Central memory CD8-positive, alpha-beta T cell (primary cell): ENCODE data around the gene TBC1D30.

Experiments used
- ATAC-seq: fragments of 150-1000 bp; cut with Tn5 transposase; replicated peaks from 2 replicates; pipeline ENCODE4 v1.10.0; 2022; ENCODE audit warnings: mild to moderate bottlenecking, moderate FRiP score, moderate number of reproducible peaks; ENCODE audit not compliant: poor library complexity, severe bottlenecking; ENCODE audit errors: extremely low read depth
- DNase-seq, 2 donors: peaks; one replicate each; pipeline ENCODE4 v3.0.0; 2021; ENCODE audit warnings: low spot score in 2 of 2
- H3K27ac Mint-ChIP-seq: one replicate; pipeline ENCODE4 v1.8.0; 2022; ENCODE audit warnings: low read depth, mild to moderate bottlenecking, moderate library complexity, mixed read lengths
- H3K27me3 Mint-ChIP-seq: one replicate; pipeline ENCODE4 v1.8.0; 2022; ENCODE audit warnings: mixed read lengths
- H3K36me3 Mint-ChIP-seq: one replicate; pipeline ENCODE4 v1.8.0; 2022; ENCODE audit warnings: mild to moderate bottlenecking, moderate library complexity, mixed read lengths; ENCODE audit not compliant: insufficient read depth
- H3K4me1 Mint-ChIP-seq: one replicate; pipeline ENCODE4 v1.8.0; 2022; ENCODE audit warnings: mixed read lengths
- H3K4me3 Mint-ChIP-seq: one replicate; pipeline ENCODE4 v1.8.0; 2022; ENCODE audit warnings: mild to moderate bottlenecking, moderate library complexity, mixed read lengths
- H3K9me3 Mint-ChIP-seq: one replicate; pipeline ENCODE4 v1.8.0; 2022; ENCODE audit warnings: mixed read lengths

TBC1D30 gene

DNA sequence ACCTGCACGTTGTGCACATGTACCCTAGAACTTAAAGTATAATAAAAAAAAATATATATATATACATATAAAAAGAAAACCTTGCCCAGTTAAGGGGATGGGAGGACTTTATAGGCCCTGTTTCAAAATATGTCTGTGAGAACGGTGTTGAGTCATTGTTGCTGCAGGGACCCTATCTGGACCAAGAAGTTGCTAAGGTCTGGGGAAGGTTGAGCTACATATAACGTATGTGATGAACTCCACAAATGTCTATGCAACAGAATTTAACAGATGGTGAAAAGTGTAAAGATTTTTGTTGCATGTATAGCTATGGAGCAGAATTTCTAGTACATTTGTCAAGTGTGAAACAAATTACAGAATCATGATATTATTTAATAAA lies 59.7 kb downstream of the TBC1D30 start:
- Mint-ChIP-seq H3K9me3 (no peaks in the 10 kb centered on the region), H3K4me1 (no peaks in the 10 kb centered on the region), H3K27me3 (peaks cover 41% of the 10 kb centered on the region), H3K36me3 (no peaks in the 10 kb centered on the region), H3K27ac (no peak overlapping the region), H3K4me3 (no peak overlapping the region)
- DNase-seq (no peak), ATAC-seq (no peak)

DNA sequence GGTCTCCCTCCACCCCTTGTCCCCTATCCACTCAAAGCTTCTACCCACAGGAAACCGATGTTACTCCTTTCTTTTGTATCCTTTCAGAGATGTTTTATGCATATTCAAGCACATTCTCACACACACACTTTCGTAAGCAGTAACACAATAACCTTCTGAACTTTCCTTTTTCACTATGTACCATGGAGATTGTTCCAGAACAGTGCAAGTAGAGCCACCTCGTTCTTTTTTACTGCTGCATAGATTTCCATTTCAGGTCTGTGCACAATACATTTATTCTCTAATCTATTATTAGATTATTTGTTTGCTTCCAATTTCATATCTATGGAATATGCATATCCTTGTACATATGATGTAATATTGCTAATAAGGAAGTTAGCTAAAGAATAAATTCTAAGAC lies 60.3 kb downstream of the TBC1D30 start:
- H3K27me3 Mint-ChIP-seq: peaks cover 43% of the 10 kb centered on the region
- no peak overlapping the region for H3K27ac Mint-ChIP-seq
- no peaks in the 10 kb centered on the region for H3K4me1 Mint-ChIP-seq
- no peak overlapping the region for H3K4me3 Mint-ChIP-seq
- no peaks in the 10 kb centered on the region for H3K9me3 Mint-ChIP-seq
- no peaks in the 10 kb centered on the region for H3K36me3 Mint-ChIP-seq
- ATAC-seq: no peak
- no peak for DNase-seq

DNA sequence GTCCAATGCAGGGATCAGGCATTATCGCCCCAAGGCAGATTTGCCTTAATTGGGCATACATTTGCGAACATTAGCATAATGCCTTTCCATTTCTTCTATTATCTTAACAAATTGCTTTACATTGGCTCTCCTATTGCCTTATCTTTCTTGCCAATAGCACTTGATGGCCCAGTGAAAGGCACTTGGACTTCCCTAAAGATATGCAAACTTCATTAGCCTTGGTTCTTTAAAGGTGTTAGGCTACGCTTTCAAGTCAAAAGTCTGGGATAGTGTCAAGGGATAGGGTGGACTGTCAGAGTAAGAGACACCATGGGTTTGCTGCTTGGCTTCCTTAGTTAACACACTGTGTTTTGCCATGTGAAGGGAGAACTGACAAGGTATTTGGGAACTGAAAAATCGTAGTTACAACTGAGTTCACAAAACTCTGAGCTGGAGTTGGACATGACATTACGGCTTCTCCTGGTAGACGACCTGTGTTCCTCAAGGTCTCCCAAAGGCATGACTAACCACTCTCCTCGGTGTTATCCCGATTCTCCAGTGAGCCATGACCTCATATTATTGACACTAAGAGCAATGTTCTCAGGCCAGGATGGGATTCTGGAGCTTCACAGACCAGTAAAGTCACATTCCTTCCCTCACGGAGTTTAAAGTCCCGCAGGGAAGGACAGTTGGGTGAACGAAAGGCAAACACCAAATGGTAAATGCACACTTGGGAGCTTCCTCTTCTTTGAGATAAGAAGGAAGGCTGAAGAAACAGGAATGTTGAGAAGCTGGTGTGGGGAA lies 65.2 kb downstream of the TBC1D30 start:
- no peaks in the 10 kb centered on the region for H3K9me3 Mint-ChIP-seq
- H3K4me1 Mint-ChIP-seq: no peaks in the 10 kb centered on the region
- no peak overlapping the region for H3K4me3 Mint-ChIP-seq
- H3K36me3 Mint-ChIP-seq: no peaks in the 10 kb centered on the region
- H3K27ac Mint-ChIP-seq: no peak overlapping the region
- DNase-seq (no peak), ATAC-seq (no peak)
- peaks cover 43% of the 10 kb centered on the region for H3K27me3 Mint-ChIP-seq

DNA sequence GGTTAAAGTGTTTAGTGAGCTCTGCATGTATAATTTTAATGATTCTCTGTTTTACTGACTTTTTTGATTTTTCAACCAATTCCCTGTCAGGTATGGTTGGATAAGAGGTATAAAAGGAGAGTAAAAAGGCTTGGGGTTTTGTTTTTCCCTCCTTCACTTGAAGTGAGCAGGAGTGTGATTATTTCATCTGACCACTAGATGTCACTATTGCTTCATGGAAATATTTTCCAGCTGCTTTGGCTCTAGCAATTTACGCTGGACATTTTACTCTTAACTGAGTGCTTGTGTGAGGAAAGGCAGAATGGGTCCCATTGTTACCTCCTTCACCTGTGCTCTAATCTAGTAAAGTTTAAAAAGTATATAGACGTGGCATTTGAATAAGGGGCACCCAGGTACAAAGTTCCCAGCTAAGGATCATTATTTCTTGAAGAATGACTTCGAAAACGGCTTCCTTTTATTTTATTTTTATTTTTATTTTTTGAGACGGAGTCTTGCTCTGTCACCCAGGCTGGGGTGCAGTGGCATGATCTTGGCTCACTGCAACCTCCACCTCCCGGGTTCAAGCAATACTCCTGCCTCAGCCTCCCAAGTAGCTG lies 66.5 kb downstream of the TBC1D30 start:
- Mint-ChIP-seq H3K36me3 (no peaks in the 10 kb centered on the region), H3K9me3 (no peaks in the 10 kb centered on the region), H3K4me3 (no peak overlapping the region), H3K27ac (no peak overlapping the region), H3K4me1 (no peaks in the 10 kb centered on the region), H3K27me3 (peaks cover 37% of the 10 kb centered on the region)
- ATAC-seq: no peak
- DNase-seq: peak in 1 of 2 donors; percentile 11

DNA sequence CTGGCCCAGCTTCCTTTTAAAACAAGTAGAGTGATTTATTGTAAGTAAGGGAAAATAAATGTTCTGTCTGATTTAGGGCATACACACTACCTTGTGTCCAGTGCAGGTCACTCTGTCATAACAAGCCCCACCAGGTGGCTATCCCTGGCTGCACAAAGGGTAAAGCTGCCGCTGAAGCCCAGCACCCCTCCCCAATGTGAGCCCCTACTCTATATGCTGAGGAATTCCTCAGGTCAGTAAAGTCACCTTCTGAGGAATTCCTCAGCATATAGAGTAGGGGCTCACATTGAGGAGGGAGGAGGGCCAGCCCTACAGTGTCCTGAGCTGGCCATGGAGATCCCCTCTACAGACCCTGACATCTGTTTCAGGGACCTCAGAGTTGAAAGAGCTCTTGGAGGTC lies 67.2 kb downstream of the TBC1D30 start:
- H3K27ac Mint-ChIP-seq: no peak overlapping the region
- peaks cover 30% of the 10 kb centered on the region for H3K27me3 Mint-ChIP-seq
- no peaks in the 10 kb centered on the region for H3K4me1 Mint-ChIP-seq
- no peaks in the 10 kb centered on the region for H3K9me3 Mint-ChIP-seq
- ATAC-seq: no peak
- no peak for DNase-seq
- no peak overlapping the region for H3K4me3 Mint-ChIP-seq
- no peaks in the 10 kb centered on the region for H3K36me3 Mint-ChIP-seq

DNA sequence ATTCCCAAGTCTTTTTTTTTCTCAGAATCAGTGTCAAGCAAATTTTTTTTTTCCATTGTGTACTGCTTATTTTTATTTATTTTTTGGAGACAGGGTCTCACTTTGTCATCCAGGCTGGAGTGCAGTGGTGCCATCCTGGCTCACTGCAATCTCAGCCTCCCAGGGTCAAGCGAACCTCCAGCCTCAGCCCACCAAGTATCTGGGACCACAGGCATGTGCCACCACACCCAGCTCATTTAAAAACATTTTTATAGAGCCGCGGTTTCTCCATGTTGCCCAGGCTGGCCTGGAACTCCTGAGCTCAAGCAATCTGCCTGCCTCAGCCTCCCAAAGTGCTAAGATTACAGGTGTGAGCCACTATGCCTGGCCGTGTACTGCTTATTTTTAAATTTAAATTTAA lies 68.1 kb downstream of the TBC1D30 start:
- H3K27me3 Mint-ChIP-seq: peaks cover 28% of the 10 kb centered on the region
- ATAC-seq (no peak), DNase-seq (no peak)
- H3K27ac Mint-ChIP-seq: no peak overlapping the region
- no peaks in the 10 kb centered on the region for H3K4me1 Mint-ChIP-seq
- no peaks in the 10 kb centered on the region for H3K36me3 Mint-ChIP-seq
- H3K4me3 Mint-ChIP-seq: no peak overlapping the region
- H3K9me3 Mint-ChIP-seq: no peaks in the 10 kb centered on the region

DNA sequence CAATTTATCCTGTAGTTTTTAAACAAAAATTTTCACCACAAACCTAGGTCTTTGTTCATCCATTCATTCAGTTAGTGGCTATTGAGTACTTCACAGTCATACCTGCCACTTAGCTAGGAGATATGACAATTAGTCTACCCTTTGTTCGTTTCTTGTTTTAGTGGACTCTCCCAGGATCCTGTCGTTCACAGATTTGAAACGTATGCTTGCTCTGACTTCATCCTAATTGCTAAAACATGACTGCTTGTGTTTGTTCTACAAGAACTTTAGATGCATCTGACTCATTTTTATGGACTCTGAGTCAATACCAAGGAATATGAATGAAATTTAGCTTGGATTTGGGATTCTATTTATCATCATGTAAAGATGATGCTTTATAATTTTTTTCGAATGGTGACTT lies 69.5 kb downstream of the TBC1D30 start:
- Mint-ChIP-seq H3K4me3 (no peak overlapping the region), H3K36me3 (no peaks in the 10 kb centered on the region), H3K9me3 (no peaks in the 10 kb centered on the region), H3K4me1 (no peaks in the 10 kb centered on the region), H3K27me3 (peaks cover 22% of the 10 kb centered on the region), H3K27ac (no peak overlapping the region)
- no peak for ATAC-seq
- no peak for DNase-seq

DNA sequence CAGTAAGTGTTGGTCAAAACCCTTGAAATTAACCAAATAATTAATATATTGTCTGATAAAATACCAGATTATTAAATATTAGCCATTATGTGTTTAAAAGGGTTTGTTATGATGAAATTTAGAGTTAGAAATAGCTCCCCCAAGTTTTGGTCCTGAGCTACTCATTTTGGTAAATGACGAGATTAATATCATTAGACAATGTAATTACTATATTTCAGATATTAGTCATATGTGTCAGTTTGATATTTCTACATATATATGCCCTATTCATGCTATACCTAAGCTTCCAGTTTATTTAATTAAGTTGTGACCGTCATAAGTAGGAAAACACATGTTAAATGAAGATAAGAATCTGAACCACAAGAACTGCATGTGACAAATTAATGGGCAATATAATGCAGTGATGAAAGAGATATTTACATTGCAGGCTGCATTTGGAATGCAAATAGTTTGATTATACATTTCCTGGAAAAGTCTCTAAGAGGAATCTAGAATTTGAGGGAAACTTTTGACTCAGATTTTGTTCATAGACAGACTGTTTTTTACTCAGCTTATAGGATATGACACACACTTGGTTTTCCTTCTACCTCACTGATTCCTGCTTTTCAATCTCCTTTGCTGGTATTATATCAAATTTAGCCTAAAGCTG lies 70.5 kb downstream of the TBC1D30 start:
- ATAC-seq (no peak), DNase-seq (no peak)
- Mint-ChIP-seq H3K36me3 (no peaks in the 10 kb centered on the region), H3K9me3 (no peaks in the 10 kb centered on the region), H3K4me3 (no peak overlapping the region), H3K4me1 (no peaks in the 10 kb centered on the region), H3K27ac (no peak overlapping the region), H3K27me3 (peaks cover 12% of the 10 kb centered on the region)

DNA sequence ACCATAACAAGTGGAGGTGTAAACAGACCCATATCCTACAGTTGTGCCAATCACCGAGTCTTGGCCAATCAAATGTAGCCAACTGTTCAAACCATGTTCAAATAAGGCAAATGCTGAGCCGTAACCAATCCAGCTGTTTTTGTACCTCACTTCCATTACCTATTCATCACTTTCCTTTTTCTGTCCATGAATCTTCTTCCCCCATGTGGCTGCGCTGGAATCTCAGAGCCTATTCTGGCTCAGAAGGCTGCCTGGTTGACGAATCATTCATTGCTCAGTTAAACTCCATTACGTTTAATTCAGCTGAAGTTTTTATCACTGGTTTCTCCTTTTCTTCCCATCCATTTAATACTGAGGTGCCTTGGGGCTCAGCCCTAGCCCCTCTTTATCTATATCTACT lies 71.1 kb downstream of the TBC1D30 start:
- Mint-ChIP-seq H3K27ac (no peak overlapping the region), H3K27me3 (peaks cover 12% of the 10 kb centered on the region), H3K36me3 (no peaks in the 10 kb centered on the region), H3K4me1 (no peaks in the 10 kb centered on the region), H3K9me3 (no peaks in the 10 kb centered on the region), H3K4me3 (no peak overlapping the region)
- DNase-seq (no peak), ATAC-seq (no peak)

DNA sequence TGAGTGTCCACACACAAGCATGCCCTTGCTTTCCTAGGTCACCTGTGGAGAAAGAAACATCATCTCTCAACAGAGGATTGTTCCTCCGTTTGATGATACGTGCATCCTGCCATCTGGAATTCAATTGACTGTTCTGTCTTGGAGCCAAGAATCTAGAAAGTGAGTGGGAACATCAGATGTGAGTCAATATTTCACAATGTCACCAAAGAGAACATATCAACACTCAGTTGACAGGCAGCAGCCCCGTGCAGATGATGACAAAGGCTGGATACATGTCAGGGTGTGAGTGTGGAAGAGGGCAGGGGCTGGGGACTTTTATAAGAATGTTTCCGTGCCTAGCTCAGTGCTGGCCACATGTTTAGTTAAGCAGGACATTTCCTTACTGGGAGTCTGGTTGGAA lies 76.1 kb downstream of the TBC1D30 start:
- DNase-seq: no peak
- Mint-ChIP-seq H3K9me3 (no peaks in the 10 kb centered on the region), H3K4me3 (no peak overlapping the region), H3K27ac (no peak overlapping the region), H3K36me3 (no peaks in the 10 kb centered on the region), H3K27me3 (peaks cover 31% of the 10 kb centered on the region), H3K4me1 (no peaks in the 10 kb centered on the region)
- no peak for ATAC-seq

DNA sequence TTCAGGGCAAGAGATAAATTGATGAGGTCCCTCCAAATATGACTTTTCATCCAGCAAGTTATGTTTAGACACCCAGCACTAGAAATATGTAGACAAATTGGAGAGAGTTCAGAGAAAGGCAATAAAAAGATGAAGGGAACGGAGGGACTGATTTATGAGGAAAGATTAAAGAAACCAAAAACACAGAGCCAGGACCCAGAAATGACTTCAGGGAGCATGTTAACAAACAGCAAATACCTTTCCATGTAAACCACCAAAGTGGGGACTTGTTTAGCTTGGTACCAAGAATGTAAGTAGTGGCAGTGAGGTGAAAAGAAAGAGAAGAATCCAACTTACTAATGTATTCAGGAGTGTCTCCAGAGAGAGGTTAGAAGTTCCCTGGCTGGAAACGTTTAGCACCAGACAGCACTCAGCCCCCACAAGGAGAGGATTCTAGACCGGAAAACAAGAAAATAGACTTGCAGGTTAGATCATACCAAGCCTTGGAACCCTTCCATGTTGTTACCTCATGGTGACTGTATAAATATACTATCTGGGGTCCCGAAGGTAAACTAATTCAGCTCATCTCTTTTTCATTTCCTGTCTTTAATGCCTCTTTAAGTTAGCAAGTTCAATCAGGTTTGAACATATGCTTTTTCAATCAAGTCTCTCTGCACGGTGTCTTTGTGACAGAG lies 79.2 kb downstream of the TBC1D30 start:
- no peak for ATAC-seq
- peaks cover 36% of the 10 kb centered on the region for H3K27me3 Mint-ChIP-seq
- no peak overlapping the region for H3K27ac Mint-ChIP-seq
- no peaks in the 10 kb centered on the region for H3K9me3 Mint-ChIP-seq
- H3K4me1 Mint-ChIP-seq: no peaks in the 10 kb centered on the region
- DNase-seq: no peak
- H3K4me3 Mint-ChIP-seq: no peak overlapping the region
- no peaks in the 10 kb centered on the region for H3K36me3 Mint-ChIP-seq

DNA sequence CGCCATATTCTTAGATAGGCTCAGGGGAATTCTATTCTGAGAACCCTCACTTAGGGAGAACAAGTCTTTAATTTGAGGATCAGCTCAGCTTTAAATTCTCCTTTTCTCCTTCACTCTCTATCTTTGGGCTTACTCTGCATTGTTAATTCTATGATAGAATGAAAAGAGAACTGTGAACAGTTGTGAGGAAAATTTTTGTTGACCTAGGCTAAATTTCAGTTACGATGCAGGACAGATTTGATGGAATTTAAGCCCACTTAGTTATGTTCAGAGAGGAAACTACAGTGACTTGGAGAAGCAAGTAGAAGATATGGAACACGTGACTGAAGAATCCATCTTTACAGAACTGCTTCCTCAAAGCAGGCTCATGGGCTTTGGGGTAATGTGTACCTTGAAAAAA lies 82.7 kb downstream of the TBC1D30 start:
- H3K9me3 Mint-ChIP-seq: no peaks in the 10 kb centered on the region
- no peak for ATAC-seq
- H3K4me3 Mint-ChIP-seq: no peak overlapping the region
- DNase-seq: no peak
- peaks cover 41% of the 10 kb centered on the region for H3K27me3 Mint-ChIP-seq
- no peaks in the 10 kb centered on the region for H3K4me1 Mint-ChIP-seq
- H3K27ac Mint-ChIP-seq: no peak overlapping the region
- H3K36me3 Mint-ChIP-seq: no peaks in the 10 kb centered on the region

DNA sequence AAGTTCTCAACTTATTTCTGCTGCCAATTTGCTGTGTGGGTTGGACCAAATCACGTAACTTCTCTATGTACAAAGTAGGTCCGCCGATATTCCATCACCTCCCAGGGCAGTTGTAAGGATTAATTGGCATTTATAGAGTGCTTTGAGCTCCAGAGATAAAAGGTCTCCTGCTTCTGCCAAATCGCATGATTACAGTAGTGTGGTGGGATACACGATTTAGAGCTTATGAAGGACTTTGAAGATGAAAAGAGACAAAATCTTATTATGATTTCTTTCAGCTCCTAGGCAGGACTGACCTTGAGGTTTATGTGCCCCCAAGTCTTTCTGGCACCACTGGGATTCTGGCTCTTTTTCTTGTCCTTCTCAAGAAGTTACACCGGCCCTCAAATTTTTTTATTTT lies 84.7 kb downstream of the TBC1D30 start:
- Mint-ChIP-seq H3K27ac (no peak overlapping the region), H3K4me3 (no peak overlapping the region), H3K36me3 (no peaks in the 10 kb centered on the region), H3K4me1 (no peaks in the 10 kb centered on the region), H3K9me3 (no peaks in the 10 kb centered on the region), H3K27me3 (peaks cover 30% of the 10 kb centered on the region)
- ATAC-seq (no peak), DNase-seq (no peak)
